ENCODE results near the gene VAV2.

VAV2 gene

DNA sequence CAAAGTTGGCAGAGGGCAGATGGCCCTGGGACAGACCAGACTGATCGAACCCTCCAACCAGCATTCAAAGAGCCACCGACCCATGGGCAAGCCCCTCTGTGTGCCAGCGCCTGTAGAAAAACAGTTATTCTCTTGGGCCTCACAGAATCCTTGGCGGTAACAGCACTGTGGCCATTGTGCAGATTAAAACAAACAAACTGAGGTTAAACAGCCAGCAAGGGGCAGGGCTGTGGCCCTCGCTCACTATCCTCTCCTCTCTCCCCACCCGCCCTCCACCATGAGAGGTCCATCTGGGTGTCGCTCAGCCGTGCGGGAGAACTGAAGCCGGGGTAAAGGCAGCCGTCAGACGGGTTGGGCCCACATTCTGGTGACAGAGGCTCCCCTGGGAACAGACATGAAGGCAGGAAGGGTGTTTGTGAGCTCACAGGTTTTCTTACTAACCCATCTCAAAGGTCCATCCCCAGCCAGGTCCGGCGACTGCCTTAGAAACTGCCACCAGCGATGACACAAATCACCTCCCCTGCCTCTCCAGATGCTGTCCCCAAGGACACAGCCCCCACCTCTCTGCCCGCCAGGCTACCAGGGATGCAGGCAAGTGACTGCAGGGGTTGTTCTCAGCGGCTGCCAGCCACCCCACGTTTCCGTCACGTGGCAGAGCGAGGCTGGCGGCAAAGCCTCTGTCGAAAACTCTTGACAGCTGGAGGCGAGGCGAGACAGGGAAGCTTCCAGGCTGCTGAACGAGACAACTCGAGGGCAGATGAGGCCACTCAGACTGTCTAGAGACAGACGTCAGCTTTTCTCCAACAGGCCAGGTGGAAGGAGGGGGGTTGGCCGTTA is 178.2 kb downstream of the VAV2 start:
- no peak for DNase-seq (ENCODE audit: low read depth)

DNA sequence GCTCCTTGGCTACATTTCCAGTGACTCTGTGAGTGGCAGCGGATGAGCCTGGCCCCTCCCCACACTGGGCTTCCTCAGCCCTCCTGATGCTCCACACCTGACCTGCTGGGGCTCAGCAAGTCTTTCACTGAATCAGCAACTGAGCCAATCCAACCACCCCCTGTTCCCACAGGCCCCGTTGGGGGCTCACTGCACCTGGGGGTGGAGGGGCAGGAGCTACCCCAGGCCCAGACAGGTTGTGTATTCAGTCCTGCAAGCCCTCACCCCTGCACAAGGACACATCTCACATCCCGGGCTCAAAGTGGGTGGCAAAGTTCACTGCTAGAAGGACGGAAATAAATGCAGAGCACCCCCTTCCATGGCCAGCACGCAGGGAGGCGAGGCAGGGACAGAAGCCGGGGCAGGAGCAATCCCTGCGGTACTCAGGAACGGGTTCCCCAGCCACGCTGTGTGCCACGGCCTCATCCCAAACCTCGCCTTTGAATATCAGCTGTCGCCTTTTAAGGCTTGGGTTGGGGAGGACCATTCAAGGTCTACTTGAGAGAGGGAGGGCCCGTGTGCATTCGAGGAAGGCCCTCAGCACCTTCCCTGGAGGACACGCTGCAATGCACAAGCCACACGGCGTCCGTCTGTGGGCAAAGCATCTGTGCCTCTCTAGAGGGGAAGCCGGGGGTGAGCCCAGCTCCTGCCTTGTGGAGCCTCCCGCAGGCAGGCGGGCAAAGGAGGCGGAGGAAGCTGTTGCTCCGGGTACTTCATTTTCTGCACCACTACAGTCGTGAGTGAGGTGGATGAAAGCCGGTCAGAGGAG is 179.0 kb downstream of the VAV2 start:
- no peak for DNase-seq (ENCODE audit: low read depth)

DNA sequence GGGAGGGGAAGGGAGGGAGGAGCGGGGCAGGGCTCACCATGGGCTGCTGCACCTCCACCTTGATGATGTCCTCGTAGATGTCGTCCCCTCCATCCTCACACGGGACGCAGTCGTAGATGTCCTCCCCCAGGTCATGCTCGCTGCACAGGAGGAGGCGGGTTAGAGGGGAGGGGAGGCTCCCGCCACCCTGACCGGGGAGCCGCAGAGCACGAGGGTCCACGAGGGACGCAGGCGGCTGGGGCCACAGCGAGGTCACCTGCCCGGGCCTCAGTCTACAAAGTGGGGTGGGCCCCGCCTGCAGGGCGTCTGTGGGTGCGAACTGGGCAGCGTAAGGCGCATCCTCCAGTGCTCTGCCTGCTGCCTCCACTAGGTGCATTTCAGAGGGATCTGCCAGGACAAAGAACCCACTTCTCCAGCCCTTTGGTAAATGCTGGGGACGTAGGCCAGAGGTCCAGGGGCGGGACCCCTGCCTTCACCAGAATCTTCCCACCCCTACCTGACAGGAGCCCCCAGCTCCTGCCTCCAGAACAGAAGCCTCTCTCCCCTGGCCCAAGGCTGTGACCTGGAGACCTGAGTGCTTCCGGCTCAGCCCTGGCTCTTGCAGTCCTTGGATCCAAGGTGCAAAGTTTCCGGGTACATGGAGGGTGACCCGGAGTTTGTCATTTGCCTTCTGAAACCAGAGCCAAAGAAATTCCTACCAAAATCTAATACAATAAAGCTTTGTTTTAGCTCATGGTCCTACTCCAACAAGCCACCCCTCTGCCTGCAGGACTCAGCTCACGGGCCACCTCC is 179.9 kb downstream of the VAV2 start:
- no peak for DNase-seq (ENCODE audit: low read depth)

DNA sequence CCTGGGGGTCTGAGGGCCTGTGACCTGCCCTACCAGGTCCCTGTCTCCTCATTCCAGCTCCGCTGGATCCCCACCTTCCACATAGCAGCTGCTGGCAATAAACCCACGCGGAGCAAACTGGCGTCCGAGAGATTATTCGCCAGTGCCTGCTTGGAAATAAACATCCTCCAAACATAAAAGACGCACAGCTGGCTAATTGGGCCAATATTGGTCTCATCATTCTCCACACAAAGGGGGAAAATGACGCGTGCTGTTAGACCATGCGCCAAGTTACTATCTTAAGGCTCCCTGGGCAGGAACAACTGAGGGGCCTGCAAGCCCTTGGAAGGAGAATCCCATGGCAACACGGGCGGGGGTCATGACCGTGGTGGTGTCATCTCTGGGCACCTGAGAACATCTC is 180.7 kb downstream of the VAV2 start:
- no peak for DNase-seq (ENCODE audit: low read depth)

DNA sequence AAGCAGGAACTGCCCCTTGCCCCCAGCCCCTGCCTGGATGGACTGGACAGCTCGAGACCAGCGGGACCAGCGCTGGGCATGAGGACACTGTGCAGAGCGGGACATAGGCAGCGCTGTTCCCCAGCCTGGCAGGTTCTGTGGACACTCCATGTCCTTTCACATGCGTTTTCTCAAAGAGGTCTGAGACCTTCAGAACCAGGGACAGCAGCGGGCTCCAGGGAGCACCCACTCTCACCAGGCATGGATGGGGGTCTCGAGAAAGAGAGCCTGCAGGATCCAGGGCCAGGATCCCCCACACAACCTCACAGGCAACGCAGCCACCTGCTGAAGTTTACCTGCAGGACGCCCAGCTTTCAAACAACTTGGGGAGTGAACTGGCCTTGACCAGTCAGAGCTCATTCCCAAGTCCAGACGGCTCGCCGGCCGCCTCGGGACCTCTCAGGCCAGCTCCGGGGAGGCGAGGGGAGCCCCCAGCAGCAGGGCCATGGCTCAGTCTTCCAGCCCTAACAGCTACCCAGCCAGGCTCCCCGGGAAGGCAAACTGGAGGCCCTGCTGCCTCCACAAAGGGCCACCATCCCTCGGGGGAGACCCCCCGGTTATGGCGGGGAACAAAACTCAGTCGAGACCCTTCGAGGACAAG is 181.4 kb downstream of the VAV2 start:
- DNase-seq (ENCODE audit: low read depth): no peak

DNA sequence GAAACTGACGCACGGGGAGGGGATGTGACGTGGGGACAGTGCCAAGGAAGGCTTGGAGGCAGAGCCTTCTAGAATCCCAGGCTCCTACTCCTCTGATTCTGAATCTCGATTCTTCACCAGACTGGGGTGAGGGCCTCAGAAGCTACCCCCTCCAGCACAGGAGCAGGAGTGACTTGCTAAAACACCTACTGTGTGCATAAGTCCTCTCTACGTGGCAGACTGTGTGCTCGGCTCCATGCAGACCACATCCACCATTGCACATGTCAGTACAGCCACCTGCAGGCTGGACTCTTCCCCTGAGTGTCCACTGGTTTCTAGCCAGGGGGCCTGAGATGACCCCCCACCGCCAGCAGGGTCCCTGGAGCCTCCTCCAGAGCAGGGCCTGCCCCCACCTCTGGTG is 182.8 kb downstream of the VAV2 start:
- DNase-seq (ENCODE audit: low read depth): no peak

DNA sequence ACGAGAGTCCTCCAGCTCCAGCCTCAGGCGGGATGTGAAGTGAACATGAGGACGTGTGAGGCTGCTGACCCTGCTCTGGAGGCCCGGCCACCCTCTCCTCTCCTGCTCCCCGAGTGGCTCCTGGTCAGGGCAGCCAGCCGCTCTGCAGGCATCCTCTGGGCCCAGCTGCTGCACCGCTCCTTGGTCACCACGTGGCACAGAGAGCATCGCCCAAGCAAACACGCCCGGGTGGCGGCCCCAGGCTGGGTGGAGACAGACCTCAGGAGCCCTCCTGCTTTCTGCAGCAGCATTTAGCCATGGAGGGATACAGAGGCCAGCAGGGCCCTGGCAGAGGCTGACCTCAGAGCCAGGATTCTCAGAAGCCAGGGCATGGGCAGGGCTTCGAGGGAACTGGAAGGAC is 184.3 kb downstream of the VAV2 start:
- DNase-seq (ENCODE audit: low read depth): no peak

DNA sequence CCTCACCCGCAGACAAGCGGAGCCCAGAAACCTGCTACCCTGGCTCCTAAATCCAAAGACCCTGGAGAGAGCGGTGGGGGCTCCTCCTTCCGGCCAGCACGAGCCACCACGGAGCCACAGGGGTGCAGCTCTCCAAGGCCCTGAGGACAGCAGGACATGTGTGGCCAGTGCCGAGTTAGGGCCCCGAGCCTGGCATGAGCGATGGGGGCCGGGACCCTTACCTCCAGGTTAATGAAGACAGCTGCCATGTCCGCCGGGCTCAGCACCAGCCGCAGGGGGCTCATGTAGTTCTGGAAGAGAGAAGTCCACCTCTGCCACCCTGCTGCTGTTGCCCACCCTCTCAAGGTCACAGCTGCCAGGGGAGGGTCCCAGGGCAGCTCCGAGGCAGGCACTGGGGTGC is 185.1 kb downstream of the VAV2 start:
- DNase-seq (ENCODE audit: low read depth): no peak

DNA sequence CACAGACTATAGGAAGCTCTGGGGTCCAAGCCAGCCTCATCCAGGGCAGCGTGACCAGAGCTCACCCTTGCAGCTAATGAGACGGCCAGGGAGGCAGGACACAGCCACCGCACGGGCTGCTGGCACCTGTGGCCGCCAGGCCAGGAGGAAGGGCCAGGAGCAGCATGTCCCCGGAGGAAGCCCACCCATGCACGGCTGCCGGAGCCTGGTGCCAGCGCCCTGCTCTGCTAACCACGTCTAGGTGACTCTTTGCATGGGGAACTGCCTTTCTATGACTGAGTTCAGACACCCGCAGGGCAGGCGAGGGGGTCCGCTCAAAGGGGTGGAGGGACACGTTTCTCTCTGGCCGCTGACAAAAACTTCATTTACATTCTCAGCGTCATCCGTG is 185.5 kb downstream of the VAV2 start:
- DNase-seq (ENCODE audit: low read depth): no peak

DNA sequence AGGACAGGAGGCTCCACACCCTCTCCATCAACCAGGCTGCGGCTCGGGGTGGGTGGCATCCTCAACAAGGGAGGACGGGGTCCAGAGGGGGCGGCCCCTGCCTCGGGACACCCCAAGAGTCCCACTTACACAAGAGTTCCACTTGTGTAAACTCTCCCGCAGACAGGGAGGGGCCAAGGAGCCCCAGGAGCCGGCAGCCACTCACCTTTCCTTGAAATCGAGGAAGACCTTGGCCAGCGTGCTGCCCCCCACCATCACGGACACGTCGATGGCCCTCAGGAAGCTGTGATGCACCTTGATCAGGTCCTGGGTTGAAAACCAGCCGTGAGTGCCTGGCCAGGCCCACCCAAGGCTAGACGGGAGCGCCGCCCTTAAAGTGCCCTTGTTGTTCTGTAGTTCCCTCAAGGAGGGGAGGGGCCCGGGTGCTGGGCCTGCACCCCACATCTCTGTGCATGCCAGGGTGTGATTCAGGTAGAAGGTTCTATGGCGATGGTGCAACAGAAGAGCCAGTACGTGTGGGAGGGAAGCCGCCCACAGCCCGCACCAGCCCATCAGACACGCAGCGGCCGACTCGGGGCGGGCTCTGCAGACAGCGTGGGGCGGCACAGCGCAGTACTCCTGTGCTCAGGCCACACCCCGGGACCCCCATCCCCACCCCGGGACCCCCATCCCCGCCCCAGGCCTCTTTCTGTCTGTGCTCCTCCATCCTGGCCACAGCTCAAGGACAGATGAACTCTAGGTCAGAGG is 186.1 kb downstream of the VAV2 start:
- no peak for DNase-seq (ENCODE audit: low read depth)

DNA sequence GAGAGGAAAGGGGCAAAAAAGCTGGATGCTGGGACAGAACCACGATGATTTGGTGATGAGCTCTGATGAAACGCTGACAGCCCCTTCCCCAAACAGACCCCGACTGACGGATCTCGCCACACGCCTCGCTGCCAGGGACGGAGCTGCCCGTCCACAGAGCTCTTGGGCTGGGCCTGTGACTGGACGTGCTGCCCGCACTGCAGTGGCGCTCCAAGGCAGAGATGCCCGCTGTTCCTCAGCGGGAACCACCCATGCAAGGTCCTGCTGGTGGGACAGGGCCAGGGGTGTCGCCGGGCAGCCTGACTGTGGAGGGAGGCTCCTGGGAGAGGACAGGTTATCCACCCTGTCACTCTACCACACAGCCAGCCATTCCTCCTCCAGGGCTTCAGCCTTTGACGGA is 187.9 kb downstream of the VAV2 start:
- no peak for DNase-seq (ENCODE audit: low read depth)

DNA sequence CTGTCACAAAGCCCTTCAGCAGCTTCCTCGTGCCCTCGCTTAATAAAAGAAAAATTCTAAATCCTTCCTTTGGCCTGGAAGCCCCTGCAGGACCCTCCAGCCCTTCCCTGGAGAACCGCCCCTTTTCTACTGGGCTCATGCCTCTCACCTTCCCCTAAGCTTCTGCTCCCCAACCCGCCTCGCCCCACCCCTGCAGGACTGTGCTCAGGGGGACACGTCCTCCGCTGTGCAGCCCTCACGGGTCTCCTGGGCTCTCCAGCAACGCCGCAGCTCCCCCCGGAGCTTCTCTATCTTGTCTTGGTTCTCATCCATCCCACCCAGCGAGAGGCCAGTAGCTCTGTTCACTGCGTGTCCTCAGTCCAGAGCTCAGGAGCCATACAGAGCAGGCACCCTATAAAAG is 188.4 kb downstream of the VAV2 start:
- DNase-seq (ENCODE audit: low read depth): no peak

DNA sequence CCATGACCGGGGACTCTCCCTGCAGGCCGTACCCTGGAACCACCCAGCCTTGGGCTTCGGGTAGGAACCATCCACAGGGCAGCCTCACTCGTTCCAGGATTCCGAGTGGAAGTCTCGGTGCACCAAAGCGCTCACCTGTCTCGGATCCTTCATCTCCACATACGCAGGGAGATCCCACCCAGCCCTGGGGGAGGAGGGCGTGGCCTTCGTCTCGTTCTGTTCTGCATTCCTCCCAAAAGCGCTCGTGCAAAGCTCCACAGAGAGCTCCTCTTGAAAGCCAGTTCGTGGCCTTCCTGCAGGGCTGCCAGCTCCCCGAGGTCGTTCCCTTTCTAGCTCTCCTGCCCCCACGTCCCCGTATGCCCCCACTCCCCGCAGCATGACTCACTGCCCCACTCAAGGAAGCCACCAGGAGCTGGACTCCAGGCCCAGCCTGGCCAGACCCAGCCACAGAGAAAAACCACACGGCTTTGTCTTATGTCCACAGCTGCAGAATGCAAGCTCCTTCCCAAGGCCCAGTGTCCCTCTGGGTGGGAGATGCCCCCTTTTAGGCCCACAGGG is 189.0 kb downstream of the VAV2 start:
- DNase-seq (ENCODE audit: low read depth): no peak

DNA sequence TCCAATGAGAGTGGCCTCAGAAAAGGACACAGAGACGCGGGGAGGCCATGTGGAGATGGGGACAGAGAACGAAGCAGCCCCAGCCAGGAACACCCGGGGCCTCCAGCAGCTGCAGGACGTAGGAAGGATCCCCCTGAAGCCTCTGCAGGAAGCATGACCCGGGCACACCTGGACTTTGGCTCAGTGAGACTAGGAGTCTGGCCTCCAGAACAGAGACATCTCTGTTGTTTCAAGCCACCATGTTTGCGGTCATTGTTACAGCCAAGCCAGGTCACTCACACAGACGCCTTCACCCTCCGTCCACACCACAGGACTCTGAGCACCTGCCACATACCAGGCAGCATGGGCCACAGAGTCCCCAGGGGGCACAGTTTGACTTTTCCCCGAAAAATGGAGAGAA is 190.4 kb downstream of the VAV2 start:
- DNase-seq (ENCODE audit: low read depth): no peak

DNA sequence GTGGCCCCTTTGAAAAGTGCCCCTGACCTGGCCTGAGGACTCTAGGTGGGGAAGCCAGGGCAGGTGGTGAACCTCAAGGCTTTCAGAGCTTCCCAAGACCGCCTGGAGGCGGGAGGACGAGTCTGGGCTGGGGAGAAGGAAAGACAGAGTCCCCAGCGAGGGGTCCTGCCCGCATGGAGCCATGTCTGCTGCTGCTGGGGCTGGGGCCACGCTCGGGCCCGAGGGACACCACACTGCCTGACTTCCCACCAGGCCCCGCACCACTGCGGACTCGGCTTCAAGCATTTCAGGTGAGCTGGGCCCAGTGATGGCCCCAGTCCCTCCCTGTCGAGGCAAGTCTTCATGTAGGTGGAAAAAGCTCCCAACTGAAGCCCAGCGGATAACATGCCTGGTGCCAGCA is 191.9 kb downstream of the VAV2 start:
- DNase-seq (ENCODE audit: low read depth): no peak

DNA sequence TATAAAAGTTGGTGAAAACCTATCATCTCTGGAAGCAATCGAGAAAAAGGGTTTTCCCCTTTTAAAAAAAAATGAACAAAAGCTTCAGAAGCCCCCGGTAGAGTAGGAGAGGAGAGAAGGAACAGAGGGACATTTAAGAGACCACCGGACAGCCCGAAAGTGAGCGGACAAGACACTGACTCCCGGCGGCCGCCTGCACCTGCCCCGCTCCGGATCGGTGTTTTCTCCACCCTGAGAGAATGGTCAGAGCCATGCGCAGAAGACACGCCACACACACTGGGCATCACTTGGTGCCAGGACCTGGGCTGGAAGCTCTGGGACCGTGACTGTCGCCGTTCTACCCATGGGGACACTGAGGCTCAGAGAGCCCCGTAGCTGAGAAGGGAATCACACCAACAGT is 192.4 kb downstream of the VAV2 start:
- DNase-seq (ENCODE audit: low read depth): no peak

DNA sequence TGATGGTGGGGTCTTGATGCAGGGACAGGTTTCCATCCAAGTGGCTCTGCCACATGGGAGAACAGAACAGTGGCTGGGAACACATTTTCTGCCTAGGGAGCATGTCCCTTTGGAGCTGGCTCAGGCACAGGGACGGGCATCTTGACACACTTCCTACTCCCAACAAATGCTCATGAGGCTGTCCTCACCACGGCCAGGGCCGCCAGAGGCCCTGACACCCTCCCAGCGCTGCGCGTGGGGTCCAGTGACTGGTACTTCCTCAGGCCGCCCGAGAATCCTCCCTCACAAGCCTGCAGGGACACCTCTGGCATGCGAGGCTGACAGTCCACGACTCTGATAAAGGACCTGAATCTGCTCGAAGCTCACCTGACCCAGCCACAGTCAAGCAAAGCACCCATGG is 193.0 kb downstream of the VAV2 start:
- no peak for DNase-seq (ENCODE audit: low read depth)

DNA sequence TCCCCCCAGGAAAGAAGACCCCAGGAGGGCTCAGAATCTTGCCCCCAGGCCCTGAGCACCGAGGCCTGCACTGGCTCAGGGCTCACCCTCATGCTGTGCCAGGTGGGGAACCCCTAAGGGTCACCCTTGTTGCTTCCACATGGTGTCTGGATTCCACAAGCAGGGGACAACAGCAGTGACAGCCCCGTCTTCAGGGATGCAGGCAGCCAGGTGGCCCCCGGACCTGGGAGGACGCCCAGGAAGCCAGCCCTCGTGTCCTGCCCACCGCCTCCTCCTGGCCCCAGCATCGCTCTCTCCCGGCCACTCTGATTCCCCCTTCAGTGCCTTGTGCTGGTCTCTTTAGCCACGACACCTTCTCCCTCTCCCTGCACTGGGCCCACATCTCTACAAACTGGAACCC is 194.0 kb downstream of the VAV2 start:
- DNase-seq (ENCODE audit: low read depth): no peak

DNA sequence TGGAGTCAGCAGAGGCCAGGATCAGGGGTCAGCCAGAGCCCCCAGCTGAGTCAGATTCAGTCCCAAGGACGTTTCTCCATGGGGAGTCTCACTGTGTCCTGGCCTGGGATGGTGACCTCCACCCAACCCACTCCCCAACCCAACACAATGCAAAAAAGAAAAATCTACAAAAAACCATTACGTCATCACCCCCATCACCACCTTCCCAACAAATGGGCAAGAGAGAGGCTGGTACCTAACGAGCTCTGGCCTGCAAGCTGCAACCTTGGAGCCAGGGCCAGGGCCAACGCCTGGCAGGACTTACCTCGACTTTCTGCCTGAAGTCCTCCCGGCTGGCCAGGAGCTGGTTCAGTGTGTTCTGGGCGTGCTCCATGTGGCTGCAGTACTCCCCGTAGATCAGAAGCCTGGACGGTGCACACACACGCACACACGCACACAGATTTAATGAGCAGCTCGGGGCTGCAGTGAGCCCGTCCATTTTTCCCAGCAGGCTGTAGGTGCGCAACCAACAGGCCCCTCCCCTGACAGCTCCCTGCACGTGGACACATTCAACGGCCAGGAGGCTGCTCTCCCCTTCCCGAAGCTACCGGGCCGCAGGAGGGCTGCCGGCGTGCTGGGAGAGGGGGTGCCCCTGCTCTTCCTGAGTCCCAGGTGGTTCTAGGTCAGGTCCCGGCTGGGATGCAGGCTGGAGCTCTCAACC is 194.6 kb downstream of the VAV2 start:
- DNase-seq (ENCODE audit: low read depth): no peak

DNA sequence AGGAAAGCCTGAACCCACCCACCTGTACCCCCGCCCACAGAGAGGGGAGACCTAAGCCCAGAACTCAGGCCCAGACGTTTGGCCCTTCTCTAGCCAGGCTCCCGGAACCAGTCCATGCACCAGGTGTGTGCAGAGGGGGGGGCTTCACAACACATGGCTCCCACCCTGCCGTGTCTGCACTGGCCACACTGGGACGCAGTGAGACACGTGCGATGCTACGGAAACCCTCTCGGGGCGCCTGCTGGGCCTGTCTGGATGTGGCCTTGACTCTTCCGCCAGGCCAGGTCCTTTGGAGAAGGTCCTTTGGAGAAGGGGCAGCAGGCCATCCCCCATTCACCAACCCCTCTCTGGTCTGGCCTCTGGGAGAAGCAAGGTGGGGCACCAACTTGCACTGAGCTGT is 195.6 kb downstream of the VAV2 start:
- no peak for DNase-seq (ENCODE audit: low read depth)

DNA sequence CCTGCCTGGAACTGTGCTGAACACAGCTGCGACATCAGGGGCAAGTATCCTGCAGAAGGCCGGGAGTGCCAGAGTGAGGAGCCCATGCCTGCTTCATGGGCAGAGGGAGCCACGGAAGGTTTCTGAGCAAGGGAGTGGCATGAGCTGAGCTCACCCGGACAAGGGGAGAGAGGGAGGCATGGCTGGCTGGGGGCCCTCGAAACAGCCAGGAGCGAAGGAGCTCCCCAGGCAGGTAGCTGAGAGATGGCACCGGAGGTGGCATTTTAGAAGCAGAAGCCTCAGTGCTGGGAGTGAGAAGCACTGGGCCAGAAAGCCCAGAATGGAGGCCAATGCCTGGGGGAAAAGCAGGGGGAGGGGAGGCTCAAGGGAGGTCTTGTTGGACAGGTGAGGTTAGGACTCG is 197.1 kb downstream of the VAV2 start:
- DNase-seq (ENCODE audit: low read depth): no peak

Data from activated T-helper 1 cell treated with Interleukin-2 at 50 U/mL for 16 hours (primary cell).